ENCODE measurements around the gene FAM168A.

FAM168A gene

GRCh38 chr11:73623686-73624085 is 25.8 kb upstream of the FAM168A start:
- TF ChIP-seq CTCF (IDR thresholded peaks at IDR 0.05; ENCODE audit: insufficient read depth, low read depth, low read length, missing control alignments) = no peak
- no peak overlapping the region for H3K4me3 ChIP-seq (ENCODE audit: low read depth, low read length)
- DNase-seq (ENCODE audit: low read depth) = no peak

- no peak overlapping the region for H3K4me3 ChIP-seq (ENCODE audit: low read depth, low read length)
- TF ChIP-seq CTCF (IDR thresholded peaks at IDR 0.05; ENCODE audit: insufficient read depth, low read depth, low read length, missing control alignments) = no peak
- no peak for DNase-seq (ENCODE audit: low read depth)
Measured at GRCh38 chr11:73622926-73623593, 25.1 kb upstream of the FAM168A start.

- TF ChIP-seq CTCF (IDR thresholded peaks at IDR 0.05; ENCODE audit: insufficient read depth, low read depth, low read length, missing control alignments) = no peak
- no peak for DNase-seq (ENCODE audit: low read depth)
- H3K4me3 ChIP-seq (ENCODE audit: low read depth, low read length) = no peak overlapping the region
Measured at GRCh38 chr11:73614591-73614990, 16.7 kb upstream of the FAM168A start.

- no peak for TF ChIP-seq CTCF (IDR thresholded peaks at IDR 0.05; ENCODE audit: insufficient read depth, low read depth, low read length, missing control alignments)
- DNase-seq (ENCODE audit: low read depth) = no peak
- no peak overlapping the region for H3K4me3 ChIP-seq (ENCODE audit: low read depth, low read length)
Measured at GRCh38 chr11:73612601-73613140, 14.8 kb upstream of the FAM168A start.

- no peak for TF ChIP-seq CTCF (IDR thresholded peaks at IDR 0.05; ENCODE audit: insufficient read depth, low read depth, low read length, missing control alignments)
- no peak for DNase-seq (ENCODE audit: low read depth)
Measured at GRCh38 chr11:73598719-73599379, 937 bp upstream of the FAM168A start.

GRCh38 chr11:73597336-73597955 is 466 bp downstream of the FAM168A start:
- H3K4me3 ChIP-seq (ENCODE audit: low read depth, low read length) = peak overlapping the region; percentile 93
- TF ChIP-seq CTCF (IDR thresholded peaks at IDR 0.05; ENCODE audit: insufficient read depth, low read depth, low read length, missing control alignments) = no peak
- peak; percentile 5 for DNase-seq (ENCODE audit: low read depth)

More at GRCh38 chr11:73598719-73599379, 937 bp upstream of the FAM168A start:
- peak overlapping the region; percentile 93 for H3K4me3 ChIP-seq (ENCODE audit: low read depth, low read length)
